Activated CD8-positive, alpha-beta memory T cell treated with anti-CD3 and anti-CD28 coated beads, Interleukin-2, amount 10 ng/mL, durations not matched to agents 7 days and 5 days (primary cell): ENCODE results near the gene COG4. TPM values are rescaled to one million over a fixed set of nuclear protein-coding genes. Genes with fewer than 3 reads are reported as not detected.
"Not testable (repeated sequence)": the region's sequence is repeated elsewhere in the genome, so short reads cannot be mapped to it uniquely, and the experiment has no call there.

Experiments used
- ATAC-seq: fragments of 150-1000 bp; cut with Tn5 transposase; one replicate; pipeline ENCODE4 v1.10.0; 2021; ENCODE audit warnings: moderate library complexity
- CTCF ChIA-PET: fragments of 350-600 bp; sonication (Branson Sonifier 250); formaldehyde crosslinking; loops from one replicate; lab custom pipeline; 2021; ENCODE audit warnings: antibody characterized with exemption; lab: Charles Lee
- DNase-seq: peaks from one replicate; pipeline ENCODE4 v3.0.0-alpha.2; 2020
- H3K27ac Mint-ChIP-seq: one replicate; pipeline ENCODE4 v1.8.0; 2021; ENCODE audit warnings: mild to moderate bottlenecking, mixed read lengths
- H3K27me3 Mint-ChIP-seq: one replicate; pipeline ENCODE4 v1.8.0; 2021; ENCODE audit warnings: mixed read lengths
- H3K36me3 Mint-ChIP-seq: one replicate; pipeline ENCODE4 v1.8.0; 2021; ENCODE audit warnings: mild to moderate bottlenecking, mixed read lengths
- H3K4me1 Mint-ChIP-seq: one replicate; pipeline ENCODE4 v1.8.0; 2021; ENCODE audit warnings: mixed read lengths
- H3K4me3 Mint-ChIP-seq: one replicate; pipeline ENCODE4 v1.8.0; 2021; ENCODE audit warnings: mild to moderate bottlenecking, moderate library complexity, mixed read lengths
- H3K9me3 Mint-ChIP-seq: one replicate; pipeline ENCODE4 v1.8.0; 2022; ENCODE audit warnings: low read depth, mixed read lengths
- total RNA-seq, 2 experiments: library from RNA; stranded (reverse); gene quantifications; one replicate each; pipeline ENCODE4 v1.2.3, GENCODE V29; 2021

The COG4 gene
- total RNA-seq, 2 experiments from 2014 or later, result 67.3 to 72.5 TPM

DNA sequence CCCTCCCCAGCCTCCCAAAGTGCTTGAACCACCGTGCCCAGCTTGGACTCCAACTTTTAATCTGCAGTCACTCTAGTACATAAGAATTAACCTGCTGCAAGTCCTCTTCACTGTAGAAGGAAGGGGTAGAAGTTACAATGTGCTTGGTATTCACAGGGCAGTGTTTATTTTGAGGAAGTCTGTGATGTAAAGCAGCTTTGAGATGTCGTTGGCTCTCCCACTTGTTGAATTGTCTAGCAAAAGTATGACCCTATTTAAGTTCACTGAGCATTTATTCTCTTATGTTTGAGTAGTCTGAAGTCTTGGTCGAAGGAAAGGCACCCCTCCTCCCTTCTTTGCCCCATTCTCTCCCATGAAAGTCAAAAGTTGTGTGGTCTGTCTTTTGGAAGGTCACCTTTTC, 28.4 kb upstream of the COG4 start:
- H3K27me3 Mint-ChIP-seq, result no peaks in the 10 kb centered on the region
- CTCF ChIA-PET, result no interaction called here
- no peak for ATAC-seq
- peaks cover 8% of the 10 kb centered on the region for H3K4me1 Mint-ChIP-seq
- H3K27ac Mint-ChIP-seq, result peak overlapping the region; percentile 34
- H3K4me3 Mint-ChIP-seq, result no peak overlapping the region
- peaks cover 63% of the 10 kb centered on the region for H3K36me3 Mint-ChIP-seq
- no peak for DNase-seq
- H3K9me3 Mint-ChIP-seq, result no peaks in the 10 kb centered on the region

- no peak for ATAC-seq
- DNase-seq, result no peak
- Mint-ChIP-seq H3K27me3 (no peaks in the 10 kb centered on the region), H3K27ac (peak overlapping the region; percentile 8), H3K9me3 (no peaks in the 10 kb centered on the region), H3K4me1 (peaks cover 10% of the 10 kb centered on the region), H3K36me3 (peaks cover 56% of the 10 kb centered on the region), H3K4me3 (no peak overlapping the region)
- CTCF ChIA-PET, result no interaction called here
Measured at GRCh38 chr16:70550082-70550481, 26.7 kb upstream of the COG4 start.

DNA sequence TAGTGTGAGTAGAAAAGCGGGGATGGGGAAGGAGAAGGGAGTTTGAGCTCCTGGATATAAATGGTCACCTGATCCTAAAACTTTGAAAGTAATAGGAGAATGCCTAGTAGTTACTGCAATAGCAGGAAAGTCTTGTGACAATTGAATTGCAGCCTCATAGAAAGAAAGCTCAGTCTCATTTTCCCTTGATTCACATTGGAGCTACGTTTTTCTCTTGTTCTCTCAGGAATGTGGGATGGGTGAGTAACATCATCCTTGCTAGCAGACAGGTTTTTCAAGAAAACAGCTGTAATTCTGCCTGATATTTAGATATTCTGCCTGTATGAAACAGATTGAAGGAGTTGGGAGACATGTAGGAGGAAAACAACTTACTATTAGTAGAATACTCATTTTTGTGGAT, 25.6 kb upstream of the COG4 start:
- no peaks in the 10 kb centered on the region for H3K27me3 Mint-ChIP-seq
- H3K36me3 Mint-ChIP-seq, result peaks cover 54% of the 10 kb centered on the region
- peaks cover 13% of the 10 kb centered on the region for H3K4me1 Mint-ChIP-seq
- H3K27ac Mint-ChIP-seq, result no peak overlapping the region
- no peak for ATAC-seq
- H3K4me3 Mint-ChIP-seq, result no peak overlapping the region
- DNase-seq, result no peak
- H3K9me3 Mint-ChIP-seq, result no peaks in the 10 kb centered on the region
- CTCF ChIA-PET, result interaction anchor here (1.1 to 1.5 kb wide), 3 partner anchors 14 to 40 kb away, joined by 3 to 4 read pairs (median 4); no protein-coding TSS in a partner anchor

- CTCF ChIA-PET, result no interaction called here
- no peaks in the 10 kb centered on the region for H3K27me3 Mint-ChIP-seq
- no peaks in the 10 kb centered on the region for H3K9me3 Mint-ChIP-seq
- no peak overlapping the region for H3K4me3 Mint-ChIP-seq
- no peak for DNase-seq
- peaks cover 55% of the 10 kb centered on the region for H3K36me3 Mint-ChIP-seq
- no peak overlapping the region for H3K27ac Mint-ChIP-seq
- ATAC-seq, result no peak
- peaks cover 16% of the 10 kb centered on the region for H3K4me1 Mint-ChIP-seq
Measured at GRCh38 chr16:70544548-70544947, 21.2 kb upstream of the COG4 start.

GRCh38 chr16:70540994-70541393, 17.6 kb upstream of the COG4 start:
- Mint-ChIP-seq H3K4me1 (peaks cover 13% of the 10 kb centered on the region), H3K27me3 (no peaks in the 10 kb centered on the region), H3K36me3 (peaks cover 62% of the 10 kb centered on the region), H3K4me3 (no peak overlapping the region), H3K9me3 (no peaks in the 10 kb centered on the region), H3K27ac (peak overlapping the region; percentile 6)
- ATAC-seq, result no peak
- CTCF ChIA-PET, result interaction anchor here (1.1 kb wide), 1 partner anchor 20 kb away, joined by 3 read pairs; no protein-coding TSS in a partner anchor
- no peak for DNase-seq

DNA sequence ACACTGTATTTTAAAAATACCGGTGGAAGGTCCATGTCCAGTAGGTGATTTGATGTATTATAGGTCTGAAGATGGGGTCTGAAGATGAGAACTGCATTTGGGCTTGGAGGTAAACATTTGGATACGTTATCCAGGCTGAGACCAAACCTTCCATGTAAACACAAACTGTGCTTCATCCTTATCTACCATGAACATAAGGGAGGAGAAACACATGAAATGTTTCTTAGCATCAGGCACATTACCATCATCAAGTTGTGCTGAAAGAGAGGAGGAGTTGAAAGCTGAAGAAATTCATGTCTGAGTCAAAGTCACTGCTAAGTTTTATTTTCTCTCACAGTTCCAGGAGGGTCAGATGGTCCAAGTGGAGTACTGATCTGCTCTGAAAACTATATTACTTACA, 11.6 kb upstream of the COG4 start:
- DNase-seq (no peak), ATAC-seq (no peak)
- Mint-ChIP-seq H3K27me3 (no peaks in the 10 kb centered on the region), H3K4me3 (no peak overlapping the region), H3K27ac (no peak overlapping the region), H3K4me1 (peaks cover 30% of the 10 kb centered on the region), H3K9me3 (no peaks in the 10 kb centered on the region), H3K36me3 (peaks cover 69% of the 10 kb centered on the region)
- CTCF ChIA-PET, result interaction anchor here (0.8 to 2.3 kb wide), 3 partner anchors 10 to 18 kb away, joined by 3 to 7 read pairs (median 3); no protein-coding TSS in a partner anchor

GRCh38 chr16:70529954-70530353, 6.6 kb upstream of the COG4 start:
- not testable (repeated sequence) for H3K9me3 Mint-ChIP-seq, H3K27me3 Mint-ChIP-seq, H3K4me3 Mint-ChIP-seq, ATAC-seq, DNase-seq, H3K27ac Mint-ChIP-seq
- Mint-ChIP-seq H3K4me1 (peaks cover 58% of the 10 kb centered on the region), H3K36me3 (peaks cover 71% of the 10 kb centered on the region)
- CTCF ChIA-PET, result interaction anchor here (0.6 to 2.9 kb wide), 2 partner anchors 21 to 123 kb away, joined by 3 to 12 read pairs; no protein-coding TSS in a partner anchor

- CTCF ChIA-PET, result interaction anchor here (1.4 to 1.8 kb wide), 2 partner anchors 9 to 20 kb away, joined by 6 to 7 read pairs; no protein-coding TSS in a partner anchor
- H3K27ac Mint-ChIP-seq, result peak overlapping the region; percentile 50
- H3K4me1 Mint-ChIP-seq, result peaks cover 57% of the 10 kb centered on the region
- no peaks in the 10 kb centered on the region for H3K27me3 Mint-ChIP-seq
- H3K4me3 Mint-ChIP-seq, result peak overlapping the region; percentile 18
- H3K9me3 Mint-ChIP-seq, result no peaks in the 10 kb centered on the region
- peaks cover 71% of the 10 kb centered on the region for H3K36me3 Mint-ChIP-seq
- ATAC-seq, result no peak
- DNase-seq, result no peak
Measured at GRCh38 chr16:70529051-70529777, 5.9 kb upstream of the COG4 start.

GRCh38 chr16:70527315-70527996, 4.1 kb upstream of the COG4 start:
- Mint-ChIP-seq H3K27me3 (no peaks in the 10 kb centered on the region), H3K36me3 (peaks cover 60% of the 10 kb centered on the region), H3K4me1 (peaks cover 47% of the 10 kb centered on the region), H3K4me3 (peak overlapping the region; percentile 96), H3K27ac (peak overlapping the region; percentile 88), H3K9me3 (no peaks in the 10 kb centered on the region)
- CTCF ChIA-PET, result interaction anchor here (0.7 to 1.8 kb wide), 5 partner anchors 7 to 244 kb away, joined by 3 to 6 read pairs (median 4); no protein-coding TSS in a partner anchor
- DNase-seq (no peak), ATAC-seq (no peak)

DNA sequence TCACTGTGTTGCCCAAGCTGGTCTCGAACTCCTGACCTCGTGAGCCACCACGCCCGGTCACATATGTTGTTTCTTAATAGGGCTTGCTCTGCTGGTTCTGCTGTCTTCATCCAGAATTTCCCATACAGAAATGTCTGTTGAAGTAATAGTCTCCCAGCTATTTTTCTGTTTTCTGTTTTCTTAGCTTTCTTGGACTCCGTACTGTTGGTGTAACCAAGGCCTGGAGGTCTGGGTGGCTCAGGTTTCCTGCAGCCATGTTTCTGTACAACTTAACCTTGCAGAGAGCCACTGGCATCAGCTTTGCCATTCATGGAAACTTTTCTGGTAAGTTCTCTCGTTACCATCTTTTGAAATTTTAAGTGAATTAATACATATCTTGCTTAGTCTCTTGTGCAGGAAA, 3.0 kb upstream of the COG4 start:
- Mint-ChIP-seq H3K36me3 (peaks cover 53% of the 10 kb centered on the region), H3K27ac (peak overlapping the region; percentile 88), H3K4me1 (peaks cover 48% of the 10 kb centered on the region), H3K9me3 (no peaks in the 10 kb centered on the region), H3K27me3 (no peaks in the 10 kb centered on the region), H3K4me3 (peak overlapping the region; percentile 96)
- no peak for ATAC-seq
- CTCF ChIA-PET, result interaction anchor here (1.1 to 2.4 kb wide), 2 partner anchors 18 to 212 kb away, joined by 3 to 16 read pairs; no protein-coding TSS in a partner anchor
- DNase-seq, result no peak

GRCh38 chr16:70524399-70524825, 1.1 kb upstream of the COG4 start:
- Mint-ChIP-seq H3K27ac (peak overlapping the region; percentile 97), H3K4me3 (peak overlapping the region; percentile 96), H3K36me3 (peaks cover 54% of the 10 kb centered on the region), H3K4me1 (peaks cover 59% of the 10 kb centered on the region)
- CTCF ChIA-PET, result interaction anchor here (0.7 to 2.6 kb wide), 10 partner anchors 10 to 272 kb away, joined by 3 to 16 read pairs (median 4); partner anchors contain the start of genes AARS1 and EXOSC6
- peak; percentile 48 for DNase-seq
- ATAC-seq, H3K9me3 Mint-ChIP-seq, H3K27me3 Mint-ChIP-seq: not testable (repeated sequence)

- peak within 1 kb of the TSS; percentile 96 for H3K4me3 Mint-ChIP-seq
- peak within 1 kb of the TSS; percentile 97 for H3K27ac Mint-ChIP-seq
- no peaks in the 10 kb centered on the region for H3K9me3 Mint-ChIP-seq
- ATAC-seq, result peak; percentile 56
- CTCF ChIA-PET, result interaction anchor here (0.8 to 2.6 kb wide), 6 partner anchors 10 to 235 kb away, joined by 3 to 12 read pairs (median 7); partner anchors contain the start of gene AARS1
- no peaks in the 10 kb centered on the region for H3K27me3 Mint-ChIP-seq
- H3K4me1 Mint-ChIP-seq, result peaks cover 55% of the 10 kb centered on the region
- H3K36me3 Mint-ChIP-seq, result peaks cover 48% of the 10 kb centered on the region
- DNase-seq, result peak; percentile 83
Measured at GRCh38 chr16:70523743-70524398, 517 bp upstream of the COG4 start, which contains the start of gene SF3B3. SF3B3 (plus strand) TSS chr16:70523816; CDS start chr16:70526657, 2,841 bp downstream.
